DMS 273 (cell line): ENCODE measurements around the gene PACSIN2.
A peak's percentile ranks its signal among the peaks of the same experiment; 100 is the strongest.

Experiments used
- DNase-seq: peaks from one replicate; lab custom pipeline; 2025; ENCODE audit not compliant: unreplicated experiment; lab: John Stamatoyannopoulos, UW

PACSIN2 gene

DNA sequence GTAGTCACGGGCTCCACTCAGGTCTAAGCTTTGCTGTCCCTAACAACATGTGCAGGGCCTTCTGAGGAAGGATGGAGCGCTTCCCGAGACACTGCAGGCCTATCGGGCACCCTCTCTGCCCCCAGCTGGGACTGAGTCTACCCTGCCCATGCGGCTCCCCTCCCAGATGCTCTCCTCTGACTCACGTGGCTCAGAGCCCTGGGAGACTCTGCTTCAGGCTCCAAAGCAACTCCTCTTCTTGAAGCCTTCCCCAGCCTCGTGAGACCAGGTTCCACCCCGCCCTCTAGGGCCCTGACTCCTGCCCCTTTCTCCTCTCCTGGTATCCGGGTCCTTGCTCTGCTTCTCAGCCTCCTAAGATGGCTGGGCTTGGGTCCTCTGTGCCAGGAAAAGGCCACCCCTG, 129.5 kb downstream of the PACSIN2 start:
- DNase-seq, result peak; percentile 21

DNA sequence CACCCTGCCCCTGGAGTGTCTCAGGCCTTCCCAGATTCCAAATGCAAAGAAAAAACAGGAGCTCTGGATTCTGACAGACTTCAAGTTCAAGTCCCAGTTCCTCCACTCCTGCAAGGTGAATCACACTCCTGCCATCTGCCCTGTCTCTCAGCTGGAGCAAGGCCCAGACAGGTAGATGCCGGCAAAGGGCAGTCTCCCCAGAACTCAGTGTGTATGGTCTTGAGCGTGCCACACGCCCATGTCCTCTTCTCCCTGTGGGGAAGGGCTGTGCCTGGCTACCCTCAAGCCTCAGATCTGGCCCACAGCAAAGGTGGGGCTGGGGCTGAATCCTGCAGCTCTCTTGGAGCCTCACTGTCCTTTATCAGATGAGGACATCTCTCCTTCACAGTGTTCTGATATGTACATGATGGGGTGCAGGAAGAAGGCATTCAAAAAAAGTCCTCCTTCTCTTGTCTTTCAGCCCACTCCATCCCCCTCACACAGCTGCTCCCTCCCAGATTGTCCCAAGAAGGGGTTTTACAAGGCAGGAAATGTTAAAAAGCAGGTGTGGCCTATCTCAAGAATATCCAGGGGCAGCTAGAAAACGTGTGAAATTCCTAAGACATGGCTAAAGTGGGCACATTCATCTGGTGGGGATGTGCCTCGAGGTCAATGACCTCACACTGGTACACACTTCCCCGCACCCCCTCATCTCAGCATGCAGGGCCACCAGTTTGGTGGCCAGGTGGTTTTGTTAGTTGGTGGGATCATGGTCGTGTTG, 130.2 kb downstream of the PACSIN2 start:
- DNase-seq, result no peak

DNA sequence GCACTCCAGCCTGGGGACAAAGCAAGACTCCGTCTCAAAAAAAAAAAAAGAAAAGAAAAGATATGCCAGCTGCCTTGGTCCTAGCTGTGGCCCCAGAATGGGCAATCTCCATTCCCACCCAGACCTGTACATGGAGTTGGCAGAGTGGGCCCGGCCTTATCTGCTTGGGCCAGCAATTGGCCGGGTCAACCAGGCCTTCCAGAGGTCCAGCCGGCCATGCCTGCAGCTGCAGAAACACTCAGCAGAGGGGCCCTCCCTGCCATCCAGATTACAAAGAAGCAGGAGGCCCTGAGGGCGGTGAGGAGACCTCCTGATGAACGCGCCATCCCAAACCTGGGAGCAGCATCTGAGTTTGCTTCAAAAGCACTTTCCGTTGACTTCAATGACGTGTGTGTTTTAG, 131.0 kb downstream of the PACSIN2 start:
- DNase-seq, result no peak

DNA sequence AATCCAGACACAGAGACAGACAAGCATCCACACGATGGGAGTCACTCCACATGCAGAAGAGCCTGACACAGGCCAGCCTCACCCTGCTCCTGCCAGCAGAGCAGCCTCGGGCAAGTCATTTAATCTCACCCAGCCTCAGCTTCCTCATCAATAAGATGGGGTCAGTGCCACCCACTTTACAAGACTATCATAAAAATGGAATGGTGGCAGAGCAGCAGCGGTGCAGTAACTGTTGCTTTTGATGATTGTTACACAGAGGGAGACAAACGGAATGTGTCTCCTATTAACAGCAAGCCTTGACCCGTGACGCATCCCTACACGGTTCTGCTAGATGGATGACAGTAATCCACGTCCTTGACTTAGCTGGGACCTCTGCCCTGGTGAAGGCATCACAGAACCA, 131.8 kb downstream of the PACSIN2 start:
- no peak for DNase-seq

DNA sequence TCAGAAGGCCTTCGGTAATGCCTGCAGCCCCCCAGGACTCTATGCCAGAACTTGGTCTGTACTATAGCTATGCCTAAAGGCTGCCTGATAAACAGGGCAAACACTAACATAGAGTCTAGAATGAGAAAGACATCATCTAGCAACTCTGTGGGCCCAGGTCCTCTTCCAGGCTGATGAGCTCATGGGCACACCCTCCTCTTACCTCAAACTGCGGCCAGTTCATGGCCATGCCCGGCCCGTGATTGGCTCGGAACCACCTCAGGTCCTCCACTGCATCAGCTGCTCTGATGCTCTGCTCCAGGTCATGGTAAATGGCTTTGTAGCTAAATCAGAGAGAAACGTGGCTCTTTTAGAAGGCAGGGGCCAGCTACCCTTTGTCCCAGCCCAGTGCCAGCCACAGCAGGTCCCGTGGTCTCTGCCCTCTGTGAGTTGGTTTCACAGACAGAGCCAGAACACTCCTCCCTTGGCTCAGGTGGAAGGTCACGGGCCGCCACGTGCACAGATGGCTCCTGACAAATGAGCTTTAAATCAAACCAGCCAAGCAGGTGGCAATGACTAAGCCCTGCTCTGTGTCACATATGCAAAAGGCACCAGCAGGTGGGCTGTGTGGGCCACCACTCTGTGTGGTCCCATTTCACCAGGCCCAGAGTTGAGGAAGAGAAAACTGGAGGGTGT, 132.8 kb downstream of the PACSIN2 start:
- DNase-seq, result peak; percentile 20

DNA sequence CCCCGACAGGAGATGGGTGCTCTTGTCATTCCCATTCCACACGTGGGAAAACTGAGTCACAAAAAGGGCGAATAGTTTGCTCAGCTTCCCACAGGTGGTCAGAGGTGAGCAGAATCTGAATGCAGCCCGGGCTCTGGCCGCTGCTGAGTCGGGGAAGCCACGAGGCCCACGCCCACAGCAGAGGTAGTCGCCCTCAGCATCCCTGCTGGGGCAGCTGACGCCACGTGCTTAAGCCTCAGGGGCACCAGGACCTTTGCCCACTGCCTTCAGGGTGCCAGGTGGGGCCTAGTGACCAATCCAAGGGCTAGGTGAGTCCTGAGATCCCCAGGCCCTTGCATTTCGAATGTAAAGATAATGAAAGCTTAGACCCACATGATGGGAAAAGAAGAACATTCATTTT, 133.7 kb downstream of the PACSIN2 start:
- no peak for DNase-seq

DNA sequence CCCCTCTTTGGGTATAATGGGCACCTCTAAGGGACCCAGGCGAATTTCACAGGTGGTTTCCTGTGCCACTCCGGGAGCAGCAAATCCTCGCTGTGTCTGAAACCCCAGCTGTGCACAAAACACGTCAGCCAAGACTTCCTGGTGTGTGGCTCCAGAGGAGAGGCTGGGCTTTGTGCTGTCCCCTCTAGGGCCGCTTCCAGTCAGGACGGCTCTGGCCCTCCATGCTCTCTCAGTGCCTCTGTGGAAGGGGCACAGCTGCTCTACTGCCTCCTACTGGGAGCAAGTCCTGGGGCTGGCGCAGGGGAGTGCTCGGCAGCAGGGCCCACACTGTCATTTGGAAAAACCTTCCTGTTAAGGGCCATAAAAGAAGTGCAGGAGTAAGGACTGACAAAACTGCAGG, 134.1 kb downstream of the PACSIN2 start:
- DNase-seq, result no peak

DNA sequence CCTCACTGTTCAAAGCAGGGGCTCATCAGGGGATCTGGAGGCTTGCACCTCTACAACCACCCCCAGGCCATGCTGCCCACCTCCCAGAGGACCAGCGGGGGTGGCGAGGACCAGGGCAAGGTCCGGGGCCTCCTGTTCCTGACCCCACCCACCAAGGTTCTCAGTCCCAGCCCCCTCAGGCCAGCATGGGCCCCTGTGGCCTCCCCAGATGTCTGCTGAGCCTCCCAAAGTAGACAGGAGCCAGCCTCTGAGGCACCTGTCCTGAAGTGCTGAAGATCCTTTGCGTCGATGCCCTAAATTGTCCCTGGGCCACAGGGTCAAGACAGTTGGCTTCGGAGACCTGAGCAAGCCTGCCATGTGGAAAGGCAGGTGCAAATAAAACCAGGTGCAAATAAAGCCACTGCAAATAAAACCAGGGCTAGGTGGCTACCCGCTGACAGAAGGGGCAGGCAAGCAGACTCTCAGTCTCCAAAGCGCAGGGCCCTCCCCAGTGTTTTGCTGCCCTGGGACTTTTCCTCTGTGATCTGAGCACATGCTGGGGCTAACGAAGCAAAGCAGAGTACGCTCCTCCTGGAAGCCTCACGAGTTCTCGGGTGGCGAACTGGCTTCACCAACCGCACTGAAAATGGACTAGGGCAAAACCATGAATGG, 135.5 kb downstream of the PACSIN2 start:
- no peak for DNase-seq

DNA sequence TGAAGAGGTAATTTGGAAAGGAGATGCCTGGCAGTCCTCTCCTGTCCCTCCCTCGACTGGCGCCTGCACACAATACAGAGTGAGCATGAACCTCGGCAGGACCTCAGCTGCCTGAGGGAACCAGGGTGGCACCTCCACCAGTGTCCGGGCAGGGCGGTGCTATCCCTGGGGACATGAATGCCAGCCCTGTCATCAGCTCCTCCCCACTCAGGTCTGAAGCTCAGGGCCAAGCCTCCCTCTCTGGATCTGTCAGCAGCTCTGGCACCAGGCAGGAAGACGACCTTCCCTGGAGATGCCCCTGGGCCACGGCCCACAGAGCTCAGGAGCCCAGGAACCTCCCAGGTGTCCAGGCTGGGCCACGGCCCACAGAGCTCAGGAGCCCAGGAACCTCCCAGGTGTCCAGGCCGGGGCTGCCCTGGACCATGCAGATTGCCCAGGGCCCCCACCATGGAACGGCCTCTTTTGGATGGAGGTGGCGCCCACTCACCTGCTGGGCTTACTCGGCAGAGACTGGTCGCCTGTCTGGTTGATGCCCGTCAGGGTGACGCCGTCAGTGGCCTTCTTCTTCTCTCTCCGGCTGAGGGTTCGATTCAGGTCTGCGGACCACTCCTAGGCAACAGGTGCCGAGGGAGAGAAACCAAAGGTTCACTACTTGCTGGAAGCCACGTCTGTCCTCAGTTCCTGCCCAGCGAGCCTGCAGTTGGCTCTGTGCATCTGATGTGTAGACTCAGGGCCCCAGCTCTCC, 136.2 kb downstream of the PACSIN2 start:
- no peak for DNase-seq

DNA sequence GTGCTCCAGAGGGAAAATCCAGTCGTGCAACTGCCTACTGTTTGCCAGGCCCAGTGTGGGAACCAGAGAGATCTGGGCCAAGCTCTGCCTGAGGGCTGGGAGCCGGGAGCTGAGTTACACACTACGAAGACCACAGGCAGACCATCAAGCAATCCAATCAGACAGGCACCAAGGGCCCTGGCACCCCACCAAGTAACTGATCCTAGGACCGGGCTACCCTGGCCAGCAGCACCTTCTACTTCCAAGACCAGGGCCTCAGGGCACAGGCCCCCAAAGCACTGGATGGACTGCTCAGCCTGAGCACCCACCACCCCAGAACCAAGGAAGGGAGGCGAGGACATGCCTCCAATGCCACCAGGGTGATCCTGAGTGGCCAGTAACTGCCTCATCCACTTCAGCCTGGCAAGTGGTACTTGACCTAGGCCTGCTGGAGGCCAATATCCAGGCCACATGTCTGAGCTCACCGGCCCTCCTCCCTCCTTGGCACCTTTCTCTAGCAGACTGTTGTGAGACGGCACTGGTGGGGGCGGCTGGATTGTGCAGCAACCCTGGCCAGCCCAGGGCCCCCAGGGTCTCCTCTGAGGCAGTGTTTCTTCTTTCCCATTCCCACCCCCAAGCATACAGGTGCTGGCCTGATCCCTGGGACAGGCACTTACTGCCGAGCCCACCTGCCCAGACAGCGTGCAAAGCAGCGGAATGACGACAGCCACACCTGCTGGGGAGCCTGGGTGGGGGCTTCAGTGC, 137.2 kb downstream of the PACSIN2 start:
- no peak for DNase-seq

DNA sequence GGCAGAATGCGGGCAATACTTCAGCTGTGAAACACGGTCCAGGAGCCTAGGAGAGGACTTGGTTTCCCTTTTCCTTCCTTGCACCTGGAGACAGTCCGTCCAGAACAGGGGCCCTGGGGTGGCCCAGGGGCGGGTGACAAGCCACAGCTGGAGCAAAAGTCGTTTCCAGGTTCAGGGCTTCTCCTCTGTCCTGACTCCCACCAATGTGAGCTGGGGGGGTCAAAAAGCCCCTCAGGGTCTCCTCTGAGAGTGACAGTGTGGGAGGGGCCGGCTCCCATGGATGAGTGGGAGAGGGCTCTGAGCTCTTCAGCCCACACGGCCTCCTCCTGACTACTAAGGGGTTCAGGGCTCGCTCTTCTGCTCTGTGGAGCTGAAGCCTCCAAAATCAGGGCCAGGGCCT, 137.8 kb downstream of the PACSIN2 start:
- no peak for DNase-seq

DNA sequence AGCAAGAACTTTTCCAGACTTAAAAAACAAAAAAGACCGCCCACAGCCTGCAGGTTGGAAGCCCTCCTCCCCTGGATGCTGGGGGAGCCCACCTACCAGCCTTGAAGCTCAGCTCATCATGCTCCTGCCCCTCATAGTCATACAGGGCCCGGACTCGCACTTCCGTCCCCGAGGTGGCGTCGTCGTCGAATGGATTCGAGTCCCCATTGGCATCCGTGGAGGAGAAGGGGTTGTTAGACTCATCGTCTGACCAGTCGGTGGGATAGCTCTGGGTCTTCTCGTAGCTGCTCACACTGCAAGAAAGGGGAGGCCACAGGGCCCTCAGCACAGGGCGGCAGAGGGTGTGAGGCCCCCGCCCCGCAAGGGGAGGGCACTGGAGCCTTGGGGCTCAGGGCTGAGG, 138.9 kb downstream of the PACSIN2 start:
- DNase-seq, result no peak

DNA sequence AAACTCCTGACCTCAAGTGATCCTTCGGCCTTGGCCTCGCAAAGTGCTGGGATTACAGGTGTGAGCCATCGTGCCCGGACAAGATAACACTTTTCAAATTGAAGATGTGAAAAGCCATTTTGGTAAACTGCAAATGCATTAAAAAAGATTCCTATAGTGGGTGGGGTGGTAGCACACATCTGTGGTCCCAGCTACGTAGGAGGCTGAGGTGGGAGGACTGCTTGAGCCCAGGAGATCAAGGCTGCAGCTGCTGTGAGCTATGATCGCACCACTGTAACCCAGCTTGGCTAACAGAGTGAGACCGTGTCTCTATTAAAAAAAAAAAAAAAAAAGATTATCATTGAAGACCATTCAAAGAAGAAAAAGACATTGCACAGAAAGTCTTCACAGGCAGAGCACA, 140.9 kb downstream of the PACSIN2 start:
- no peak for DNase-seq

DNA sequence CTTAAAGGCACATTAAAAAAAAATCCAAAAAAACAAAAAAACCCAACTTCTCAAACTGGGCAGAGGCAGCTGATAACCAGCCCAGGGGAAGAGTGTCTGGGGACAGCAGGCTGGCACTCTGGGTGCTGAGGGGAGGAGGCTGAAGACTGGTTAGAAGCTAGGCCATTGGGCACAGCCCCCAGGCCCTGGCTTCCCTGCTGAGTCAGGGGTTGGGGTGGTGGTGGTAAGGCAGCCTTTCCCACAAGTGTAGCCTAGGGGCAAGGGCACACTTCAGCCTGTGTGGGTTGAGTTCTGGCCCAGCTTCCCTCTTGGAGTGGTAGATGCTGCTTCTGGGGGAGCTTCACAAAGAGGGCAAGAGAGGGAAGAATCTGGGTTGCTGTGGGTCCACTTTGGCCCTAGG, 141.6 kb downstream of the PACSIN2 start:
- no peak for DNase-seq

DNA sequence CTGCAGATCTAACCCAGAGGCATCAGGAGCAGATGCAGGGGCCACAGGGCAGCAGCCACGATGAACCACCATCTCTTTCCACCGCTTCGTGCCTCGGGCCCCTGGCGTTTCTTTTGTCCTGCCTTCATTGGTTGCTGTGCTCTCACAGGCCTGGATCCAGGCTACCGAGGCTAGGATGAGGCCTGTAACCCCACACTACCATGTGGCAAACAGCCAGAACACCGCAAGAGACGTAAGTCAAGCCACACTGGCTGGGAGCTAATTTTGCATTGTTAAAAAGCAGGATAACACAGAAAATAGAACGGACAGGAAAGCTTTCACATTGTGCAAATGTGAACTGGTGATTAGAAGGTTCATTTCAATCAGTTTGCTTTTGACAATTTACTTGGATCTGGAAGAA, 142.1 kb downstream of the PACSIN2 start:
- DNase-seq, result peak; percentile 50

DNA sequence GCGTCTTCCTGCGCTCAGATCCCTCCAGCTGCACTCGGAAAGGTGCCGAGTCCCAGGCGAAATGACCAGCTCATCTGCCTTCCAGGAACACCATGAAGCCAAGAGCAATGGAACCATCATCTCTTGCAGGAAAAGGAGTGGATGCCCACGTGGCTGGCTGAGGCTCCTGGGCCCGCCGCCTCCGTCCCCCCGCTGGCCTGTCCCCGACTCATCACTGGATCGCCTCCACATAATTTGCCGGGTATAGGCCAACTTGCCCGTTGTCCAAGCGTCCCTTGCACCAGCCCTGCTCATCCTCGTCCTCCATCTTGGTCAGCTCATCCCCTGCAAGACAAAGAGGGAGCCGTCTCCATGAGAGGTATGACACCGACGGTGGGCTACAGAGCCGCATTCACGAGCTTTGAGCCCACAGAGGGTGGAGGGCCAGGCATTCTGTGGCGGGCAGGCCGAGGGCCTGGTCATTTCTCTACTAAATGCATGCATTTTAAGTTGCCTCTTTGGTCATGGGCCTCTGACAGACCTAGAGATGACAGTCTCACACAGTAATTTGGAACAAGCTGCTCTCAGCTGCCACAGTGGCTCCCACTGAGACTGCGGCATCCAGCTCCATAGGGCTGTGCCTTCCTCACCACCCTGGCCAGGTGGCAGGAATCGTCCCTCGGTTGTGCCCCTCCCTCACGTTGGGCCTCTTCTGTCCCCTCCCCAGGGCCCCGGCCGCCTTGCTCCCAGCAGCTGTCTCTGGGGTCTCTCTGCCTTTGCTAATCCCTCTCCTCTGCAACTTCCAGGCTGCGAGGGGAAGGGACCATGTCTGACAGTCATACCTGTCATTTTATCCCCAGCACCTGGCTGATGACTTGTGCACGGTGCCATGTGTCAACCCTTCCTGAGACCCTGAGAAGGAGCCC, 143.6 kb downstream of the PACSIN2 start:
- no peak for DNase-seq

DNA sequence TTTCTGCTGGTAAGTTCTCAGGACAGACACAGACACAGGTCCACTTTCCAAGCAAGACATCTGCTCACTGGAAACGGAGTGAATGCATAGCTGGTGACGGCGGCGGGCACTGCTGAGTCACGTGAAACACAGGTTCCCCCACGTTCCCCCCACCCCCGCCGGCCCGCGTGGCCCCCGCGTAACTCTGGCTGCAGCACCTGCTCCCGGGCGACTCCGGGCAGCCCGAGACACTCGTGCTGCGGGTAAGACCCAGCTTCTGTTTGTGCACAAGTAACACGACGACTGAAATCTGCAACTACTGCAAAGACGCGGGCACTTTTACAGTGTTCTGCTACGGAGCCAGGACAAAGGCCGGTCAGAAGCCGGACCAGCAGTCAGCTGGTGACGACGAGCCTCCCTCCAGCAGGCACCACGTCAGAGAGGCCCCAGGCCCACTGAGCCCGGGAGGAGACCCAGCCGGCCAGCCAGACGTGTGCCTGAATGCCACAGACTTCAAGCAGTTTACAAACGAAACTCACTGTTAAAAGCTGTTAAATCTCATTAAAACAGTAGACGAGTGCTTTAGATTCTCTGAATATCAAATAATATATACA, 145.0 kb downstream of the PACSIN2 start:
- DNase-seq, result peak; percentile 23

DNA sequence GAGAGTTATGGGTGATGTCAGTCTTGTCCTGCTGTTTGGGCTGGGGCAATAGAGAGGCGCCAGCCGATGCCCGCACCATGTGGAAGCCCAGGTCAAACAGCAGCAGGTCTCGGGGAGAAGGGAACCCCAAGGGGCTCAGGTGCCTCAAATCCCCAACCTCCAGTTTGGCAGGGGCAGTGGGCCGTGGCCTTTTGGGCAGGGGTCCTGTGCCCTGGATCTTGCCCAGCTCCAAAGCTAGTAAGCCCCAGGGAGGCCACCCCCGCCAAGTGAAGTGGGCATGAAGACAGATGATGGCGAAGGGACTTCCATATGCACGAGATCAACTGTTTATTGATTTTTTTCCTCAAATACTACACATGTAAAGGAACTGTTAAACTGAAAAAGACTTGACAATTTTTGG, 145.5 kb downstream of the PACSIN2 start:
- DNase-seq, result no peak

DNA sequence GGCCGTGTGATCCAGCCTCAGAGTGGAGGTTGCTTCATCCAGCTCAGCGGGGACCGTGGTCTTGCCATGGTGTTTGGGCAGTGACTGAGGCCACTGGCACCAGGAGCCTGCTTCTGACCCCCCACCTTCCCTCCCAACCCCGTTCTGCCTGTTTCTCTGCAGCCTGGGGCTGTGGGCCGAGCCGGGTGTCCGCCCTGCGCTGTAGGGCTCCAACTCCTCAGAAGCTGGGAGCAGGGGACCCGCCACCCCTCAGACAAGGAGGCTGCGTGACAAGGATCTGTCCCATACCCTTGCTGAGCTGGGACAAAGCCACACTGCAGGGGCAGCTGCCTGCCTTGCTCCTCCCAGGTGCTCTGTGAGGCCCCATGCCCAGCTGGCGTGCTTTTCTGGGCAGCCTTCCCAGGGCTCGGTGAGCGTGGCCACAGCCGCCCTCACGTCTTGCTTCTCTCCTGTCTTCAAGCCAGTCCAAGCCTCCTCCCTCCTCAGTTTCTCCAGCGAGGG, 146.1 kb downstream of the PACSIN2 start:
- DNase-seq, result peak; percentile 83
